CD4-positive, alpha-beta T cell treated with Interferon alpha-2 for 1 hour (primary cell): ENCODE measurements around the gene NRG2.

Source experiments
- DNase-seq, 2 donors: peaks; one replicate each; pipeline ENCODE4 v3.0.0-alpha.2; 2020 to 2022

The NRG2 gene

DNA sequence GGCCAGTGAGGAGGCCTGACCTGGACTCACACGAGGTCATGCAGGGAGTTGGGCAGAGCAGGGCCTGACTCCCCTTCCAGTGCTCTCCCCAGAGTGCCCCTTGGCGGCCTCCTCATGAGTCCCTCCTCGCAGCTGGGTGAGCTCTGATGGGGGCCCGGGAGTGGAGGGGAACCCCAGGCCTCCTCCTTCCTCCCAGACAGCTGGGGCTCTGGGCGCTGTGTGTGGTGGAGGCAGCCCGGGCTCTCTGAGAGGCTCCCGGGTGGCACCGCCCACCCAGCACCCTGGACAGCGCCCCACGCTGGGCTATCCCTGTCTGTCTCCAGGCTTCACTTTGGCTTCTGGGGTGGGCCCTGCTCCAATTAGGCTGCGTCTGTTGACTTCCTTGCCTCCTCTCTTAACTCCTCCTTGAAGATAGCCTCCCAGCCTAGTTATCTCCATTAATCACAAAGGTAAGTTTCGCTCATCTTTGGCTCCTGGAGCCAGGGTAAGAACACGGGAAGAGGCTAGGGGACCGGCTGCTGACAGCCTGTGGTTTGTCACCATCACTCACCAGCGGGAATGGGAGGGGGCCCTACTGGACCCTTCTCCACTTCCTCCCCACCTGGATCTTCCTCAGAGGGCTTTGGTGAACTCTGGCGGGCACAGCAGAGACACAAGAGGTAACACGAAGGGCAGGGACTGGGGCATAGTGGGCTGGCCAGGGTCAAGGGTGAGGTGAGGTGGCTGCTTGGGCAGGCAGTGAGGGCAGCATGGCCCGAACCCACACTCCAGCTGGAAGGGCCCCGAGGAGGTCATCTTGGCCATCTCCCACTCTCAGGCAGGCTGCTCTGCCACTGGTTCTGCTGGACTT, 234.4 kb downstream of the NRG2 start:
- peak in 1 of 2 donors; percentile 16 for DNase-seq

- DNase-seq = no peak
These were observed 235.5 kb downstream of the NRG2 start for GRCh38 chr5:139807647-139808030.

DNA sequence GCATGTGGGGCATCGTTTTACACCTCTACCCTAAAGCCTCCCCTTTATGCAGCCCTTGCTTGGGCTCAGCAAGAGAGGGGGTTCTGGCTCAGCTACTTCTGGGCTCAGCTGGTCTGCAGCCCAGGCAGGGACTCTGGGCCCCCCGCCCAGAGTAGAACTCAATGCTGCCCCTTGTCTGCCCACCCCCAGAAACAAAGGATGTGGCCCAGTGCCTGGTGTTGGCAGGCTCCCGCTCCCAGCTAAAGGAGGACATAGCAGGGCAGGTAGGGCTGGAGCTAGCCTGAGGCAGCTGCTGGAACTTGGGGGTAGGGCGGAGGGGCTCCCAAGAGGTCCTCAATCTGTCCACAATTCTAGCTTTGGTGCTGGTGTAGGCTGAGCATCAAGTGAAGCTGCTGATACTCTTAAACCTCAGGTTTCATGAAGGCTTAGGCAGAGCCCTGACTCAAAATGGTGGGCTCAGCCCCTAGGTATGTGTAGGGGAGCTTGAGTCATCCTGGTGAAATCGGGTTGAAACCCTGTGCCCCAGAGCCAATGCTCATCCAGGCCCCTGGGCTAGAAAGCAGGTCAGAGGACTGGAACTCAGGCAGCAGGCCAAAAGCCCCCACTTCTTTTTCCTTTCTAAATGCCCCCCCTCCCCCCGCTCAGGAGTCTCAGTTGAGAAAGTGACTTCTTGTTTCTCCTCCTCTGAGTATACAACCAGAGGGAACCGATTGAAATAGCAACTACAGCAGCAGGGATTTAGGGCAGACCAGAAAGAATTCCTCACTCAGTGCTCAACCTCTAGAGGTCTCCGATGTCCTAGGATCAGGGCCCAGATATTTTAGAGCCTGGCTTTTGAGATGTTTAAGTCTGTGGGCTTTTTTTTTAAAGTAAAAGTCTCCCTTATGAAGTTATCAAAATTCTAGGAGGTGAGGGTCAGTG, 236.1 kb downstream of the NRG2 start:
- DNase-seq = no peak

- DNase-seq = no peak
These were observed 237.0 kb downstream of the NRG2 start for GRCh38 chr5:139806111-139806510.

GRCh38 chr5:139805545-139805944, 237.6 kb downstream of the NRG2 start:
- DNase-seq = no peak

DNA sequence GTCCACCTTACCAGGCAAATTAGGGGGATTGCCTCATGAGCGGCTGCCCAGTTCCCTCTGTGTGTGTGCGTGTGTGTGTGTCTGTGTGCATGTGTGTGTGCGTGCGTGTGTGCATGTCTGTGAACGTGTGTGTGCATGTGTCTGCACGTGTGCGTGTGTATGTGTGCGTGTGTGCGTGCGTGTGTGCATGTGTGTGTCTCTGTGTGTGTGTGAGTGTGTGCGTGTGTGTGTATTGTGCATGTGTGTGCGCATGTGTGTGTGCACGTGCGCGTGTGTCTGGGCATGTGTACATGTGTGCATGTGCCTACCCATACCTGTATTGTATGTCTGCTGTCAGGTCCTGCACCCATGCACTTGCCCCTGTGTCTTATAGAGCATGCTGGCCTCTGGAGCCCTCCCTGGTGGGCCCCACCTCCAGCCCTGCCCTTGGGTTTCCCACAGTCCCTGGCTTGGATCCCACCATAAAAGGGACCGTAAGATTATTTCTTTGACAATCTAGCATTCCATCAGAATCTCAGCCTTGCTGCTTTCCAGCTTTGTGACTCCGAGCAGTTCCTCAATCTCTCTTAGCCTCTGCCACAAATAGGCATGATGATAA, 238.2 kb downstream of the NRG2 start:
- no peak for DNase-seq

DNA sequence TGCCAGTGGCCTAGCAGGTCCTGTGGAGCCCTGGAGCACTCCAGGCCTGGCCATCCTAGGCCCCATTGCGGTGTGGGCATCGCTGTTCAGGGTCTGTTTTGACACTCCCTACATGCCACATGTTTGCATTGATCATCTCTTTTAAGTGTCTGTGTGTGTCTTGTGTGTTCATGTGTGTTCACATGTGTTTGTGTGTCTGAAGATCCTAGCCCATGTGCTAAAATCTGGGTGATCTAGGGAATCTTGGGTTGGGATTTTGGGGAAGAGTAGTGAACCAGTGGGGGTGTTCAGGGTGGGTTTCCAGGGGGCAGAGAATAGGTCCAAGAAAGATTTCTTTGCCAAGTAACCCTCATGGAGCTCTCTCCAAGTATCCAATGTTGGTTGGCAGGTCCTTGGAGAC, 239.1 kb downstream of the NRG2 start:
- DNase-seq = no peak

- no peak for DNase-seq
These were observed 243.7 kb downstream of the NRG2 start for GRCh38 chr5:139799359-139799758.

GRCh38 chr5:139798883-139799282, 244.2 kb downstream of the NRG2 start:
- DNase-seq = no peak

DNA sequence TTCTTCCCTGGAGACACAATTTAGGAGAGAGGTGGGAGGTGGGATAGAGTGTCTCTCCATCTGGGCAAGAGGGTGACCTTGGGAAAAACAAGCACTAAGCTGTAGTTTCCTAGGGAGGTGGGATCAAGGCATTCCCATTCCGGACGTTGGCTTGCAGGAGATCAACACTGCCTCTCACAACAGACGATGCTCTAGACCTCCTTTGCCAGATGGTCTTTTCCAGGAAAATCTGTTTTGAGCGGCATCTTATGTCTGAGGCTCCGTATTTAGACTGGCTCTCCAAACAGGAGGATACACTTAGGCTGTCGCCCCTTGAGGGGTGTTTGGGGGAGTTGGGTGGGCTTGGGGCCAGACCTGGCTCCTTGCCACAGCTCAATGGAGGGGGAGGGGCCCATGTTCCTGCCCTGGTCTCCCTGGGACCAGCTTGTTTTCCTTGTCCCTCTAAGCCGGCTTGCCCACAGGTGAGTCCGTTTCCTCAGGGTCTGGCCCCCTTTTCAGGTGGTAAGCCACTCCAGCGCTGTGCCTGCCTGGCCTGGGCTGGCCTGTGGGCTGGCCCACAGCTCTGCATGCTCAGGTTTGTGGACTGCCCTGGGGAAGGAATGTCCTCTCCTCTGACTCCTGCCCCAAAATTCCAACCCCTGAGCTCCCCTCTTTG, 245.1 kb downstream of the NRG2 start:
- no peak for DNase-seq

DNA sequence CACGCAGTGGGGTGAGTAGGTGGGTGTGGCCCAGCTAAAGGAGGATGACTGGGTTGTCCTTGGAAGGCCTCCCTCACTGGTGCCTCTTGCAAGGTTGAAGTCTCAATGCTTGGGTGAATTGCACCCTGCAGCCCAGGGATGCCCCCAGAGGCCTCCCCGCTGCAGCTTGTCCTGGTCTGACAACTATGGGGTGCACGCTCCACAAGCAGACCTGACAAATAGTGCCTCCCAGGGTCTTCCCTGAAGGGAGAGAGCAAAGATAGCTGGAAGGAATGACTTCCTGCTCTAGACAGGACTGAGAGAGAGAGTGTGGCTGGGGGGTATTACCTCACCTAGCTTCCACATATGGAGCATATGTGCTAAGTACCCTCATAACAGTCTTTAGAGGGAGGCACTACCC, 245.8 kb downstream of the NRG2 start:
- no peak for DNase-seq
